Endometrium (tissue), 2 donors: ENCODE data around the gene GOLGA8J.
"Not testable (repeated sequence)": the region's sequence is repeated elsewhere in the genome, so short reads cannot be mapped to it uniquely, and the experiment has no call there.

ENCODE experiments used
- FAIRE-seq: peaks from 2 replicates; lab custom pipeline; 2012; peaks lifted over from hg19 to GRCh38; lab: Jason Lieb, UNC
- donor health status: control.
- donor health status: control.

Gene GOLGA8J

GRCh38 chr15:30073915-30074314 lies 8.8 kb upstream of the GOLGA8J start:
- FAIRE-seq, result no peak

- not testable (repeated sequence) for FAIRE-seq
Measured at GRCh38 chr15:30080816-30081215, 1.9 kb upstream of the GOLGA8J start.

GRCh38 chr15:30097827-30098226 lies 15.1 kb downstream of the GOLGA8J start:
- FAIRE-seq, result not testable (repeated sequence)

GRCh38 chr15:30102890-30103289 lies 20.1 kb downstream of the GOLGA8J start:
- FAIRE-seq, result not testable (repeated sequence)

- FAIRE-seq, result not testable (repeated sequence)
Measured at GRCh38 chr15:30103941-30104507, 21.3 kb downstream of the GOLGA8J start.

DNA sequence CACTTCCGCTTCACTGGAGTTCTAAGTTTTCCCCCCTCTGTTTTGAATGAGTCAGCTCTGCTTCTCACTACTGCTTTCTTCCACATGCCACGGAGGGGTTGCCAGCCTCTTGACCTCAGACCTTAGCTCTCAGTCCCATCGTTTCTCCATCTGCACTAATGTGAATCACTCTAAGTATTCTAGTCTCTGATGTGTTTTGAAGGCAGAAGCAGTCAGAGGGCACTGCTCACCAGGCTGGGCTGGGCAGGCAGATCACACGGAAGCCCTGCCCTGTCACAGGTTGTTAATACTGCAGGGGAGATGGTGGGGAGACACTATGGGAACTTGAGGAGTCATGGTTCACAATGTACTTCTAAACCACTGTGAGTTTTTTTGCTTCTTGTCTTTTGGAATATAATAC lies 27.8 kb downstream of the GOLGA8J start:
- FAIRE-seq, result not testable (repeated sequence)

GRCh38 chr15:30130066-30130465 lies 47.3 kb downstream of the GOLGA8J start:
- peak; percentile 77 for FAIRE-seq

DNA sequence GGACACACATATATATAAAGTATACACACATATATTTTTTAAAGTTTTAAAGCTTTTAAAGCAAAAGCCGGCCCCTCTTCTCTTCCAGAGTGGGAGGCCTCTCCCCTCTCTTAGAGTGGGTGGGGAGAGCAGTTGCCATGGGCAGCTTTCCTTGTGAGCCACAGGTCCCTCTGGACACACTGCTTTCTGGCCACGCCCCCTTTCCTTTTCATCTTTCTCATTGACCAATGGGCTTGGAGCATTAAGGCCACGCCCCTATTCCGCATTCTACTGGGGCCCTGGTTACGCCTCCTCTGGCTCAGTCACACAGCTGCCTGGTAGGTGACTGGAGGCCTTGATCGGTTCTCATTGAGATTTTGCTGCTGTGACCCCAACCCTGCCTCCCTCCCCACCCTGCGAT lies 52.0 kb downstream of the GOLGA8J start, which contains the start of gene GOLGA8T:
GOLGA8T (plus strand) TSS at position 301 of the 400 bp plus-strand sequence; CDS start at position 399, 98 bp downstream.
- not testable (repeated sequence) for FAIRE-seq
